OCI-LY1 (cell line): ENCODE measurements around the gene POC1A.

Experiments
- H2AFZ ChIP-seq: fragments of 200-600 bp; sonication (generic), shearing (Covaris generic); 2 replicates; pipeline ENCODE4 v1.6.0; 2014; ENCODE audit warnings: antibody characterized with exemption, mild to moderate bottlenecking, low read length
- H3F3A ChIP-seq: fragments of 200-600 bp; sonication (generic), shearing (Covaris generic); 2 replicates; pipeline ENCODE4 v1.6.0; 2014; ENCODE audit warnings: mild to moderate bottlenecking, antibody characterized with exemption, low read length, moderate library complexity; ENCODE audit not compliant: insufficient read depth
- H3K27ac ChIP-seq: fragments of 200-600 bp; sonication (generic); 2 replicates; pipeline ENCODE4 v1.5.1; 2014; ENCODE audit warnings: low read length, mixed run types, mild to moderate bottlenecking, low read depth; ENCODE audit not compliant: poor library complexity, severe bottlenecking
- H3K27me3 ChIP-seq: fragments of 200-600 bp; sonication (generic); 2 replicates; pipeline ENCODE4 v1.6.0; 2014; ENCODE audit warnings: antibody characterized with exemption, mild to moderate bottlenecking, low read length, moderate library complexity; ENCODE audit not compliant: insufficient read depth
- H3K36me3 ChIP-seq: fragments of 200-600 bp; sonication (generic); 2 replicates; pipeline ENCODE4 v1.6.1; 2014; ENCODE audit warnings: mild to moderate bottlenecking, antibody characterized with exemption, low read length, moderate library complexity, mixed read lengths; ENCODE audit not compliant: insufficient read depth
- H3K4me1 ChIP-seq: fragments of 200-600 bp; sonication (generic); 2 replicates; pipeline ENCODE4 v1.5.1; 2014; ENCODE audit warnings: mild to moderate bottlenecking, low read length, moderate library complexity; ENCODE audit not compliant: insufficient read depth, severe bottlenecking
- H3K4me2 ChIP-seq: fragments of 200-600 bp; sonication (generic), shearing (Covaris generic); 2 replicates; pipeline ENCODE4 v1.6.1; 2014; ENCODE audit warnings: low read length
- H3K4me3 ChIP-seq: fragments of 200-600 bp; sonication (generic); 2 replicates; pipeline ENCODE4 v1.5.1; 2014; ENCODE audit warnings: low read length, low read depth, mild to moderate bottlenecking, mixed read lengths; ENCODE audit not compliant: poor library complexity, severe bottlenecking
- H3K79me2 ChIP-seq: fragments of 200-600 bp; shearing (Covaris generic); 2 replicates; pipeline ENCODE4 v1.6.1; 2016; ENCODE audit warnings: mixed run types, low read length, mixed read lengths; ENCODE audit not compliant: insufficient read depth
- H3K9ac ChIP-seq: fragments of 200-600 bp; sonication (generic), shearing (Covaris generic); 2 replicates; pipeline ENCODE4 v1.6.1; 2014; ENCODE audit warnings: mild to moderate bottlenecking, low read length, mixed read lengths
- H3K9me2 ChIP-seq: fragments of 200-600 bp; sonication (generic), shearing (Covaris generic); 2 replicates; pipeline ENCODE4 v1.6.1; 2014; ENCODE audit warnings: low read depth, mild to moderate bottlenecking, low read length, mixed read lengths
- H3K9me3 ChIP-seq: fragments of 200-600 bp; shearing (Covaris generic); 2 replicates; pipeline ENCODE4 v1.6.1; 2014; ENCODE audit warnings: low read length, mixed read lengths
- H4K20me1 ChIP-seq: fragments of 200-600 bp; sonication (generic), shearing (Covaris generic); 2 replicates; pipeline ENCODE4 v1.6.0; 2016; ENCODE audit warnings: mild to moderate bottlenecking, low read length; ENCODE audit not compliant: insufficient read depth
- EZH2 ChIP-seq: fragments of 200-600 bp; sonication (generic), shearing (Covaris generic); IDR thresholded peaks from 2 replicates; pipeline ENCODE4 v1.8.0; 2017; ENCODE audit warnings: borderline replicate concordance, mixed run types, mild to moderate bottlenecking, antibody characterized with exemption, low read length, moderate library complexity, mixed read lengths
- TF ChIP-seq, protein P1 (sequence below): fragments of 200-600 bp; sonication (generic), shearing (Covaris generic); IDR thresholded peaks from 2 replicates; pipeline ENCODE4 v1.5.1; 2017; ENCODE audit warnings: mild to moderate bottlenecking, antibody characterized with exemption, low read length, moderate library complexity, mixed read lengths

The POC1A gene

DNA sequence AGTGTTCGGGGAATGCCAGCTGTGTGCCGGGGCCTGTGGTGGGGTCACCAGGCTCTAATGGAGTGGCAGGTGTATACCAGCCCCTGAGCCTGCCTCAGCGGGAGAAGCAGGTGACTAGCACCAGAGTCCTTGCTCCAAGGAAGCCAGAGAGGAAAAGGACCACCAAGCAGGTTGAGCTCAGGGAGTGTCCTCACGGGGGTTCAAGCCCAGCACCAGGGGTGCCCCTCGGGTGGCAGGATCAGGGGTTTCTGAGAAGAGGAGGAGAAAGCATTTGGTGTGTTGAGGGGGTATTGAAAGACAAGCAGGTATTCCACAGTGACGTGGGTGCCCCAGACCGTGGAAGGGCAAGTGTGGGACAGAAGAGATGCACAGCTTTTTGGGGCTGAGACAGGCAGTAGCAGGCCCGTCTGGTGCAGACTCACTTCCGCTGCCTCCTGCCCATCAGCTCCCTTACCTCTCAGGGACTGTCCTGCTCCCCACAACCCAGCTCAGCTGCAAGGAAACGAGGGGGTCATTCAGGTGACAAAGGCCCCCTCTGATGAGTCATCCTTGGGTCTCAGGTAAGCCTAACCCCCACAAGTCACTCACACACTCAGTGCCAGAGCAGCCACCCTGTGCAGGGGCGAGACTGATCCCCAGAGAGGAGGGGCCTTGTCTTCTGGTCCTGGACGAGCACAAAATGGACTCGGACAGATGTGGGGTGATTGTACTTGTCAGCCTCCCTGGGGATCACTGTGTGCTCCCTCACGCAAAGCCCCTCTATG is 21.4 kb upstream of the POC1A start:
- H3K4me1 ChIP-seq, result no peaks in the 10 kb centered on the region
- no peaks in the 10 kb centered on the region for H4K20me1 ChIP-seq
- H3K9me2 ChIP-seq, result no peaks in the 10 kb centered on the region

DNA sequence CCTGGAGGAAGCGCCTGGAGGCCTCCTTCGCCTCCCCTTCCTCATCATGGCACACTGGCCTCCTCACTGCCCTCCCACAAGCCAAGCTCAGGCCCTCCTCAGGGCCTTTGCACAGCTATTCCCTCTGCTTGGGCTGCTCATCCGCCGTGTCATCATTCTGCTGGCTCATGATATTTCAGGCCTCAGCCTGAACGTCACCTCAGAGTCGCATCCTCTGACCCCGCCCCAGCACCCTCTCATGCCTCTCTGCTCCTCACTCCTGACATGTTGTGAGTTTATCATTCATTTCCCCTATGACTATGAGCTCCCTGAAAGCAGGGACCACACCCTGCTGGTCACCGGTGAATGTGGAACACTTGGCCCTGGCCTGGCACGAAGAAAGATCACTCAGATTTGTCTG is 20.7 kb upstream of the POC1A start:
- H3K4me3 ChIP-seq, result no peak overlapping the region
- no peaks in the 10 kb centered on the region for H4K20me1 ChIP-seq
- H3K27ac ChIP-seq, result no peak overlapping the region
- no peaks in the 10 kb centered on the region for H3K4me1 ChIP-seq
- H2AFZ ChIP-seq, result no peak overlapping the region
- TF ChIP-seq EZH2, result no peak
- TF ChIP-seq, protein P1, sequence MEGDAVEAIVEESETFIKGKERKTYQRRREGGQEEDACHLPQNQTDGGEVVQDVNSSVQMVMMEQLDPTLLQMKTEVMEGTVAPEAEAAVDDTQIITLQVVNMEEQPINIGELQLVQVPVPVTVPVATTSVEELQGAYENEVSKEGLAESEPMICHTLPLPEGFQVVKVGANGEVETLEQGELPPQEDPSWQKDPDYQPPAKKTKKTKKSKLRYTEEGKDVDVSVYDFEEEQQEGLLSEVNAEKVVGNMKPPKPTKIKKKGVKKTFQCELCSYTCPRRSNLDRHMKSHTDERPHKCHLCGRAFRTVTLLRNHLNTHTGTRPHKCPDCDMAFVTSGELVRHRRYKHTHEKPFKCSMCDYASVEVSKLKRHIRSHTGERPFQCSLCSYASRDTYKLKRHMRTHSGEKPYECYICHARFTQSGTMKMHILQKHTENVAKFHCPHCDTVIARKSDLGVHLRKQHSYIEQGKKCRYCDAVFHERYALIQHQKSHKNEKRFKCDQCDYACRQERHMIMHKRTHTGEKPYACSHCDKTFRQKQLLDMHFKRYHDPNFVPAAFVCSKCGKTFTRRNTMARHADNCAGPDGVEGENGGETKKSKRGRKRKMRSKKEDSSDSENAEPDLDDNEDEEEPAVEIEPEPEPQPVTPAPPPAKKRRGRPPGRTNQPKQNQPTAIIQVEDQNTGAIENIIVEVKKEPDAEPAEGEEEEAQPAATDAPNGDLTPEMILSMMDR, result no peak
- no peaks in the 10 kb centered on the region for H3K9me3 ChIP-seq
- H3K4me2 ChIP-seq, result no peak overlapping the region
- no peak overlapping the region for H3K9ac ChIP-seq
- no peaks in the 10 kb centered on the region for H3F3A ChIP-seq
- H3K36me3 ChIP-seq, result no peaks in the 10 kb centered on the region
- H3K9me2 ChIP-seq, result no peaks in the 10 kb centered on the region
- no peaks in the 10 kb centered on the region for H3K79me2 ChIP-seq
- no peaks in the 10 kb centered on the region for H3K27me3 ChIP-seq

More for the DNA sequence above, 21.4 kb upstream of the POC1A start:
- Histone ChIP-seq H3F3A (no peaks in the 10 kb centered on the region), H3K27ac (no peak overlapping the region), H3K9ac (no peak overlapping the region), H3K4me2 (no peak overlapping the region), H3K27me3 (no peaks in the 10 kb centered on the region), H3K4me3 (no peak overlapping the region), H2AFZ (no peak overlapping the region), H3K79me2 (no peaks in the 10 kb centered on the region), H3K9me3 (no peaks in the 10 kb centered on the region), H3K36me3 (no peaks in the 10 kb centered on the region)
- TF ChIP-seq, protein P1, result no peak
- TF ChIP-seq EZH2, result no peak

DNA sequence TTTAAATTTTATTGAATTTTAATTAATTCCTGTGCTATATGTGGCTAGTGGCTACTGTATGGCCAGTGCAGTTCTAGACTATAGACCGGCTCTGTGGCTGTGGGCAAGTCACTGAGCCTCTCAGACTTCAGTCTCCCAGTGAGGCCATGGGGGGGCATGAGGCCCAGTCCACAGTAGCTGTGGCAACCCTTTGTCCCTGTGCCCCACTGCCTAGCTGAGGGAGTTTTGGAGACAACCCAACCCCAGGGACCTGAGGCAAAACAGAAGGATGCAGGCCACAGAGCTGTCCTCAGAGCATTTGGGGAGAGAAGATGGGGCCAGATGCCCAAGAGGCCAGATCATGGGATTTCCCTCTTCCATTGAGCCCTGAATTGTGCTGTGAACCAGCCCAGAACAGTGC is 18.9 kb upstream of the POC1A start:
- no peaks in the 10 kb centered on the region for H3K9me2 ChIP-seq
- no peaks in the 10 kb centered on the region for H3K79me2 ChIP-seq
- H3K27me3 ChIP-seq, result no peaks in the 10 kb centered on the region
- H3K4me3 ChIP-seq, result no peak overlapping the region
- no peak overlapping the region for H3K9ac ChIP-seq
- no peak overlapping the region for H3K4me2 ChIP-seq
- H3K4me1 ChIP-seq, result no peaks in the 10 kb centered on the region
- H4K20me1 ChIP-seq, result no peaks in the 10 kb centered on the region
- no peak overlapping the region for H3K27ac ChIP-seq
- H3F3A ChIP-seq, result no peaks in the 10 kb centered on the region
- no peak overlapping the region for H2AFZ ChIP-seq
- no peaks in the 10 kb centered on the region for H3K36me3 ChIP-seq
- TF ChIP-seq EZH2, result no peak
- TF ChIP-seq, protein P1, result no peak
- no peaks in the 10 kb centered on the region for H3K9me3 ChIP-seq
